ENCODE results near the gene BLVRA.
"Not testable (repeated sequence)": the region's sequence is repeated elsewhere in the genome, so short reads cannot be mapped to it uniquely, and the experiment has no call there.

The BLVRA gene

DNA sequence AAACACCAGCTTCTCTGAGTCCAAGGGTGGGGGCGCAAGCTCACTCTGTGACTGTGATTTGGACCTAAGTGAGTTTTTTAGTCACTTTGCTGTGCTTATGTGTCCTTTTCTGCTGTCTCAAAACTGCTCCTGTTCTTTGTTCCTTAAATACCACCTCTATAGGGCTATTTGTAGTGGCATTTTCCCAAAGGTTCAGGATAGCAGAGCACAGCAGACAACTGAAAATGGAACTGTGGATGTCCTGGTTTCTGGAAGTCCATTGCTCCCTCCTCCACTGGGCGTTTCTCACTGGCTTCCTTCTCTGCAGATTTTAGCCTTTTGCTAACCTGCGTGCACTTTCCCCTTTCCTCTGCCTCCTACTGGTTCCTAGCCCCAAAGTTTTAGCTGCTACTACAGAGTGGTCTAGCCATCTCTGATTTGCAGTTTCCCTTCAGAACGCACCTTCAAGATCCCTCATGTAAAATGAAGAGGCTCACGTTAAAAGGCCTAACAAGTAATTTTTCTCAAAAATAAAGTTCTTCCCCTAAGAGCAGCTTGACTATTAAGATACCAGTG is 25.6 kb downstream of the BLVRA start:
- peaks cover 5% of the 10 kb centered on the region; the same call in 1 of the 2 replicates for H3K4me1 ChIP-seq (ENCODE audit: low read length)
- H3K9me3 ChIP-seq (ENCODE audit: insufficient read depth, low read length) = no peaks in the 10 kb centered on the region
- no peaks in the 10 kb centered on the region for H3K36me3 ChIP-seq (replicated peaks; ENCODE audit: low read depth, low read length)
- H3K79me2 ChIP-seq (ENCODE audit: low read length) = no peaks in the 10 kb centered on the region
- H3K9ac ChIP-seq (ENCODE audit: low read length) = no peak overlapping the region
- no peak for TF ChIP-seq EZH2phosphoT487 (IDR thresholded peaks at IDR 0.05; ENCODE audit: low read depth)
- TF ChIP-seq, protein P1, sequence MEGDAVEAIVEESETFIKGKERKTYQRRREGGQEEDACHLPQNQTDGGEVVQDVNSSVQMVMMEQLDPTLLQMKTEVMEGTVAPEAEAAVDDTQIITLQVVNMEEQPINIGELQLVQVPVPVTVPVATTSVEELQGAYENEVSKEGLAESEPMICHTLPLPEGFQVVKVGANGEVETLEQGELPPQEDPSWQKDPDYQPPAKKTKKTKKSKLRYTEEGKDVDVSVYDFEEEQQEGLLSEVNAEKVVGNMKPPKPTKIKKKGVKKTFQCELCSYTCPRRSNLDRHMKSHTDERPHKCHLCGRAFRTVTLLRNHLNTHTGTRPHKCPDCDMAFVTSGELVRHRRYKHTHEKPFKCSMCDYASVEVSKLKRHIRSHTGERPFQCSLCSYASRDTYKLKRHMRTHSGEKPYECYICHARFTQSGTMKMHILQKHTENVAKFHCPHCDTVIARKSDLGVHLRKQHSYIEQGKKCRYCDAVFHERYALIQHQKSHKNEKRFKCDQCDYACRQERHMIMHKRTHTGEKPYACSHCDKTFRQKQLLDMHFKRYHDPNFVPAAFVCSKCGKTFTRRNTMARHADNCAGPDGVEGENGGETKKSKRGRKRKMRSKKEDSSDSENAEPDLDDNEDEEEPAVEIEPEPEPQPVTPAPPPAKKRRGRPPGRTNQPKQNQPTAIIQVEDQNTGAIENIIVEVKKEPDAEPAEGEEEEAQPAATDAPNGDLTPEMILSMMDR (IDR thresholded peaks at IDR 0.05; ENCODE audit: low read depth, low read length) = no peak
- no peak overlapping the region for H3K4me2 ChIP-seq (ENCODE audit: low read length)
- H3K27ac ChIP-seq (ENCODE audit: low read length) = no peak overlapping the region
- H3K4me3 ChIP-seq (ENCODE audit: low read length) = no peak overlapping the region
- no peaks in the 10 kb centered on the region for H4K20me1 ChIP-seq (ENCODE audit: insufficient read depth, low read length)
- H2AFZ ChIP-seq (ENCODE audit: low read depth, low read length) = no peak overlapping the region
- H3K27me3 ChIP-seq (ENCODE audit: low read depth, low read length) = no peaks in the 10 kb centered on the region

DNA sequence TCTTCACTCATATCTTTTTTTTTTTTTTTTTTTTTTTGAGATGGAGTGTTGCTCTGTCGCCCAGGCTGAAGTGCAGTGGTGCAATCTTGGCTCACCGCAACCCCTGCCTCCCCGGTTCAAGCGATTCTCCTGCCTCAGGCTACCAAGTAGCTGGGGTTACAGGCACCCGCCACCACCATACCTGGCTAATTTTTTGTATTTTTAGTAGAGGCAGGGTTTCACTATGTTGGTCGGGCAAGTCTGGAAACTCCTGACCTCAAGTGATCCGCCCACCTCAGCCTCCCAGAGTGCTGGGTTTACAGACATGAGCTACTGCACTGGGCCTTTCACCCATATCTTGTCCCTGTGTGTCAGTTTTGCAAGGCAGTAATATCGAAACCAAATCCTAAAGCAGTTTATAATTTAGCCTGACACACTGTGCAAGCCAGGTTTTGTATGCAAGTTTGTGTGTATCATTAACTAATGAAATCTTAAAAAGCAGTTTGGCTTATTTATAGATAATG is 26.2 kb downstream of the BLVRA start:
- 0 out of 2 replicates have a peak overlapping the region, but pooled peaks have one; percentile 5 for H3K4me2 ChIP-seq (ENCODE audit: low read length)
- not testable (repeated sequence) for H2AFZ ChIP-seq (ENCODE audit: low read depth, low read length); H3K27ac ChIP-seq (ENCODE audit: low read length)

DNA sequence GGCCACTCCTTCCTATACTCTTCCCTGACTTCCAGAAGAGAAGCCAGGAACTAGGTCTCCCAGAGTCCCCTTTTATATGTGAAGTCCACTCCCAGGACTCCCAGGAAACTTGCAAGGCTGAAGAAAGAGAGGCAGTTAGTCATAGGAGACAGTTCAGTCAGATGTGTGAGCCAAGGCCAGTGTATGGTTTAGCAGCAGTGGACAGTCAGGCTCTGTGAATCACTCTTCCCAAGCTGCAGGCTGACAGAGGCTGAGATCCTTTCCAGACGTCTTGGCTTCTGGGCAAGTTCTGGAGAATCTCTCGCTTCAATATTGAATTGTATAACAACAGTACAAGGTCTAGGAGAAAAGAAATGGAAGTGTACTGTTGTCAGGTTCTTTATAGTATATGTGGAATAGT is 26.9 kb downstream of the BLVRA start:
- no peaks in the 10 kb centered on the region for H3K36me3 ChIP-seq (replicated peaks; ENCODE audit: low read depth, low read length)
- H3K27ac ChIP-seq (ENCODE audit: low read length) = no peak overlapping the region
- H3K4me1 ChIP-seq (ENCODE audit: low read length) = peaks cover 5% of the 10 kb centered on the region; the same call in 1 of the 2 replicates
- no peak overlapping the region for H2AFZ ChIP-seq (ENCODE audit: low read depth, low read length)
- no peaks in the 10 kb centered on the region for H3K79me2 ChIP-seq (ENCODE audit: low read length)
- no peaks in the 10 kb centered on the region for H4K20me1 ChIP-seq (ENCODE audit: insufficient read depth, low read length)
- H3K27me3 ChIP-seq (ENCODE audit: low read depth, low read length) = no peaks in the 10 kb centered on the region
- H3K9ac ChIP-seq (ENCODE audit: low read length) = no peak overlapping the region
- H3K4me2 ChIP-seq (ENCODE audit: low read length) = no peak overlapping the region
- no peak for TF ChIP-seq EZH2phosphoT487 (IDR thresholded peaks at IDR 0.05; ENCODE audit: low read depth)
- no peaks in the 10 kb centered on the region for H3K9me3 ChIP-seq (ENCODE audit: insufficient read depth, low read length)
- no peak overlapping the region for H3K4me3 ChIP-seq (ENCODE audit: low read length)

More for the DNA sequence above, 26.2 kb downstream of the BLVRA start:
- H3K9ac ChIP-seq (ENCODE audit: low read length); H3K36me3 ChIP-seq (replicated peaks; ENCODE audit: low read depth, low read length); H3K27me3 ChIP-seq (ENCODE audit: low read depth, low read length); H3K79me2 ChIP-seq (ENCODE audit: low read length); H3K4me3 ChIP-seq (ENCODE audit: low read length); H3K4me1 ChIP-seq (ENCODE audit: low read length); H3K9me3 ChIP-seq (ENCODE audit: insufficient read depth, low read length); H4K20me1 ChIP-seq (ENCODE audit: insufficient read depth, low read length): not testable (repeated sequence)

DNA sequence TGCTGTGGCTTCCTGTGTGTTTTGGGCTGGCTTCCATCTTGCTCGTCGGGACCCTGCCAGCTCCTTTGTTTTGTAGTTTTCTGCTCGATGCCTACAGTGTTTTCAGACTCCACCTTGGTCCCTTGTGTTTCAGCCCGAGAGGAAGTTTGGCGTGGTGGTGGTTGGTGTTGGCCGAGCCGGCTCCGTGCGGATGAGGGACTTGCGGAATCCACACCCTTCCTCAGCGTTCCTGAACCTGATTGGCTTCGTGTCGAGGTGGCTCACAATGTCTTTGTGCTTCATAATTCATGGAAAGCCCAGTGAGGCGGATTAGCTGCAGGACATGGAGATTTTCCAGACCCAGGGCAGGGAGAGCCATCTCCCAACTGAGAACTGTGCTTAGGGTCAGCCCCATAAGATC is 29.3 kb downstream of the BLVRA start:
- no peak overlapping the region for H2AFZ ChIP-seq (ENCODE audit: low read depth, low read length)
- no peak overlapping the region for H3K9ac ChIP-seq (ENCODE audit: low read length)
- H3K4me1 ChIP-seq (ENCODE audit: low read length) = peaks cover 5% of the 10 kb centered on the region; the same call in 1 of the 2 replicates
- H4K20me1 ChIP-seq (ENCODE audit: insufficient read depth, low read length) = no peaks in the 10 kb centered on the region
- no peaks in the 10 kb centered on the region for H3K36me3 ChIP-seq (replicated peaks; ENCODE audit: low read depth, low read length)
- no peak overlapping the region for H3K4me2 ChIP-seq (ENCODE audit: low read length)
- TF ChIP-seq, protein P1 (IDR thresholded peaks at IDR 0.05; ENCODE audit: low read depth, low read length) = no peak
- no peak for TF ChIP-seq EZH2phosphoT487 (IDR thresholded peaks at IDR 0.05; ENCODE audit: low read depth)
- H3K27me3 ChIP-seq (ENCODE audit: low read depth, low read length) = no peaks in the 10 kb centered on the region
- no peak overlapping the region for H3K4me3 ChIP-seq (ENCODE audit: low read length)
- no peak overlapping the region for H3K27ac ChIP-seq (ENCODE audit: low read length)
- no peaks in the 10 kb centered on the region for H3K79me2 ChIP-seq (ENCODE audit: low read length)
- H3K9me3 ChIP-seq (ENCODE audit: insufficient read depth, low read length) = no peaks in the 10 kb centered on the region

DNA sequence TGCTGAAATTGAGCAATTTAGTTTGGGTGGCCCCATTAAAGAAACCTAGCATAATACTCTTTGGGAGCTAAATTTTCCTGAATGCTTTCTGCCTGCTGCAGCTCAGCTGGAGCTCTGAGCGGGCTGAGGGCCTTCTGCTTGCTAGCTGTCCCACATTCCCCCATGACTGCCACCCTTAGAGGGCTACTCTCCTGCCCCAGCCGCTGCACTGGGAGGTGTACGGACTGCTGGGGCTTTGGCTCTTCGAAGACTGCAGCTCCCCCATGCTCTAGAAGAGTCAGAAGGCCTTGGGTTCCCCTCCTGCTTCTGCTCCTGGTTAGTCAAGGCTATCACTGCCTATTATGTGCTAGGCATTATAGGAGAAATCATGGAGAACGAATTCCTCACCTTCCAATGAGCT is 31.5 kb downstream of the BLVRA start:
- no peaks in the 10 kb centered on the region for H3K27me3 ChIP-seq (ENCODE audit: low read depth, low read length)
- no peaks in the 10 kb centered on the region for H3K79me2 ChIP-seq (ENCODE audit: low read length)
- no peak overlapping the region for H3K4me2 ChIP-seq (ENCODE audit: low read length)
- peaks cover under 1% of the 10 kb centered on the region; the same call in 1 of the 2 replicates for H3K4me1 ChIP-seq (ENCODE audit: low read length)
- no peak overlapping the region for H2AFZ ChIP-seq (ENCODE audit: low read depth, low read length)
- H3K9me3 ChIP-seq (ENCODE audit: insufficient read depth, low read length) = no peaks in the 10 kb centered on the region
- H4K20me1 ChIP-seq (ENCODE audit: insufficient read depth, low read length) = no peaks in the 10 kb centered on the region
- no peaks in the 10 kb centered on the region for H3K36me3 ChIP-seq (replicated peaks; ENCODE audit: low read depth, low read length)
- H3K27ac ChIP-seq (ENCODE audit: low read length) = no peak overlapping the region
- no peak overlapping the region for H3K4me3 ChIP-seq (ENCODE audit: low read length)
- H3K9ac ChIP-seq (ENCODE audit: low read length) = no peak overlapping the region
- TF ChIP-seq, protein P1 (IDR thresholded peaks at IDR 0.05; ENCODE audit: low read depth, low read length) = no peak
- TF ChIP-seq EZH2phosphoT487 (IDR thresholded peaks at IDR 0.05; ENCODE audit: low read depth) = no peak

Measured in OCI-LY3 (cell line).